DOHH2 (cell line): Measurements from ENCODE around the gene CHRM5.

Source experiments
- H3F3A ChIP-seq: fragments of 200-600 bp; sonication (generic), shearing (Covaris generic); 2 replicates; pipeline ENCODE4 v1.6.0; 2016; ENCODE audit warnings: antibody characterized with exemption, mild to moderate bottlenecking; ENCODE audit not compliant: control insufficient read depth, insufficient read depth
- H3K27ac ChIP-seq: fragments of 200-600 bp; sonication (generic); 2 replicates; pipeline ENCODE4 v1.5.1; 2014; ENCODE audit warnings: low read depth, mild to moderate bottlenecking, low read length, moderate library complexity
- H3K27me3 ChIP-seq: fragments of 200-600 bp; sonication (generic); 2 replicates; pipeline ENCODE4 v1.6.1; 2014; ENCODE audit warnings: mild to moderate bottlenecking, low read length, mixed read lengths; ENCODE audit not compliant: control insufficient read depth
- H3K36me3 ChIP-seq: fragments of 200-600 bp; sonication (generic); 2 replicates; pipeline ENCODE4 v1.6.1; 2014; ENCODE audit warnings: mild to moderate bottlenecking, low read length, moderate library complexity, mixed read lengths; ENCODE audit not compliant: control insufficient read depth
- H3K4me1 ChIP-seq: fragments of 200-600 bp; sonication (generic); 2 replicates; pipeline ENCODE4 v1.6.1; 2014; ENCODE audit warnings: mild to moderate bottlenecking, low read length, mixed read lengths; ENCODE audit not compliant: control insufficient read depth
- H3K4me2 ChIP-seq: fragments of 200-600 bp; sonication (generic); 2 replicates; pipeline ENCODE4 v1.6.0; 2014; ENCODE audit warnings: mild to moderate bottlenecking, low read length, moderate library complexity
- H3K4me3 ChIP-seq: fragments of 200-600 bp; sonication (generic); 2 replicates; pipeline ENCODE4 v1.5.1; 2014; ENCODE audit warnings: mild to moderate bottlenecking, low read length, mixed read lengths
- H3K79me2 ChIP-seq: fragments of 200-600 bp; sonication (generic); 2 replicates; pipeline ENCODE4 v1.6.1; 2014; ENCODE audit warnings: mild to moderate bottlenecking, low read length, mixed read lengths; ENCODE audit not compliant: control insufficient read depth
- H3K9me2 ChIP-seq: fragments of 200-600 bp; sonication (generic); replicated peaks from 2 replicates; pipeline ENCODE4 v1.6.1; 2014; ENCODE audit warnings: mild to moderate bottlenecking, low read length, mixed read lengths; ENCODE audit not compliant: control insufficient read depth
- H3K9me3 ChIP-seq: fragments of 200-600 bp; sonication (generic); 2 replicates; pipeline ENCODE4 v1.6.1; 2014; ENCODE audit warnings: antibody characterized with exemption, low read length, mixed read lengths; ENCODE audit not compliant: control insufficient read depth, insufficient read depth
- H4K20me1 ChIP-seq: fragments of 200-600 bp; sonication (generic); 2 replicates; pipeline ENCODE4 v1.6.0; 2014; ENCODE audit warnings: low read depth, mild to moderate bottlenecking, antibody characterized with exemption, low read length, moderate library complexity; ENCODE audit not compliant: control insufficient read depth, insufficient read depth
- CTCF ChIP-seq: fragments of 200-600 bp; sonication (generic); IDR thresholded peaks from one replicate; pipeline ENCODE4 v1.5.1; 2014; ENCODE audit warnings: antibody characterized with exemption, mild to moderate bottlenecking, low read depth, low read length; ENCODE audit not compliant: poor library complexity, severe bottlenecking
- EZH2phosphoT487 ChIP-seq: fragments of 200-600 bp; sonication (generic); IDR thresholded peaks from 2 replicates; pipeline ENCODE4 v1.6.1; 2017; ENCODE audit warnings: borderline replicate concordance, mild to moderate bottlenecking, antibody characterized with exemption, low read length, moderate library complexity, mixed read lengths

CHRM5 gene

GRCh38 chr15:34011481-34011880 lies 43.2 kb downstream of the CHRM5 start:
- Histone ChIP-seq H3K9me3 (no peaks in the 10 kb centered on the region), H3K4me3 (no peak overlapping the region), H4K20me1 (no peaks in the 10 kb centered on the region), H3K27me3 (no peaks in the 10 kb centered on the region), H3K79me2 (no peaks in the 10 kb centered on the region), H3K4me2 (no peak overlapping the region), H3K9me2 (no peaks in the 10 kb centered on the region), H3K4me1 (peaks cover 4% of the 10 kb centered on the region), H3F3A (no peaks in the 10 kb centered on the region), H3K27ac (no peak overlapping the region), H3K36me3 (no peaks in the 10 kb centered on the region)
- TF ChIP-seq EZH2phosphoT487, result no peak

GRCh38 chr15:34012461-34013028 lies 44.2 kb downstream of the CHRM5 start:
- Histone ChIP-seq H3F3A (no peaks in the 10 kb centered on the region), H3K4me1 (peaks cover 4% of the 10 kb centered on the region), H3K27ac (no peak overlapping the region), H3K9me2 (no peaks in the 10 kb centered on the region), H3K9me3 (no peaks in the 10 kb centered on the region), H4K20me1 (no peaks in the 10 kb centered on the region), H3K27me3 (no peaks in the 10 kb centered on the region), H3K4me3 (no peak overlapping the region), H3K36me3 (no peaks in the 10 kb centered on the region), H3K4me2 (no peak overlapping the region), H3K79me2 (no peaks in the 10 kb centered on the region)
- no peak for TF ChIP-seq EZH2phosphoT487
- TF ChIP-seq CTCF, result no peak

DNA sequence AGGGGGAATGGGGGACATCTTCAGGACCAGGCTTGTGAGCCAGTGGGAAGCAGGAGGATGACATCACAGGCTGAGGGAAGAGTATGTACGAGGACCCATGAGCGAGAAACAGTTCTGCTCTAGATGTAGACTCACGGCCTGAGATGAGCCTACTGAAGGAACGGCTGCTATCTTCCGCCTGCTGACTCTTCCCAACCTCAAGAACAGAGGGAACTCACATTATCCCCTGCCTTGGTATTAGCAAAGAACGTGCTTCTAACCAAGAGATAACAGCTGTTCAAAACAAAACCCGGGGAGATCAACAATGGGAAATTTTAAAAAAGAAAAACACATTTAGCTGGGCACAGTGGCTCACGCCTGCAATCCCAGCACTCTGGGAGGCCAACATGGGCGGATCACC lies 45.4 kb downstream of the CHRM5 start:
- H3K4me3 ChIP-seq, result no peak overlapping the region
- H3K27ac ChIP-seq, result no peak overlapping the region
- H3K4me2 ChIP-seq, result no peak overlapping the region
- H3K36me3 ChIP-seq, result no peaks in the 10 kb centered on the region
- no peak for TF ChIP-seq EZH2phosphoT487
- no peak for TF ChIP-seq CTCF
- no peaks in the 10 kb centered on the region for H3K9me2 ChIP-seq
- peaks cover 1% of the 10 kb centered on the region; the same call in 1 of the 2 replicates for H3K9me3 ChIP-seq
- no peaks in the 10 kb centered on the region for H3F3A ChIP-seq
- no peaks in the 10 kb centered on the region for H3K27me3 ChIP-seq
- no peaks in the 10 kb centered on the region for H3K79me2 ChIP-seq
- peaks cover 4% of the 10 kb centered on the region for H3K4me1 ChIP-seq
- H4K20me1 ChIP-seq, result no peaks in the 10 kb centered on the region

- H3K79me2 ChIP-seq, result no peaks in the 10 kb centered on the region
- TF ChIP-seq CTCF (no peak), EZH2phosphoT487 (no peak)
- H3K9me2 ChIP-seq, result no peaks in the 10 kb centered on the region
- H3K36me3 ChIP-seq, result no peaks in the 10 kb centered on the region
- H3K4me3 ChIP-seq, result no peak overlapping the region
- no peak overlapping the region for H3K4me2 ChIP-seq
- peaks cover 4% of the 10 kb centered on the region; the same call in 1 of the 2 replicates for H3K9me3 ChIP-seq
- no peaks in the 10 kb centered on the region for H3K27me3 ChIP-seq
- H3K4me1 ChIP-seq, result peaks cover 4% of the 10 kb centered on the region
- no peaks in the 10 kb centered on the region for H4K20me1 ChIP-seq
- no peak overlapping the region for H3K27ac ChIP-seq
- no peaks in the 10 kb centered on the region for H3F3A ChIP-seq
Measured at GRCh38 chr15:34014556-34014955, 46.3 kb downstream of the CHRM5 start.
